Nucleus accumbens (tissue), 56 donors: ENCODE measurements around the gene C17orf100.
"Not testable (repeated sequence)": the region's sequence is repeated elsewhere in the genome, so short reads cannot be mapped to it uniquely, and the experiment has no call there.

Source experiments
- DNase-seq, 56 donors: peaks; one replicate each; lab custom pipeline; 2025; lab: John Stamatoyannopoulos, UW

Gene C17orf100

DNA sequence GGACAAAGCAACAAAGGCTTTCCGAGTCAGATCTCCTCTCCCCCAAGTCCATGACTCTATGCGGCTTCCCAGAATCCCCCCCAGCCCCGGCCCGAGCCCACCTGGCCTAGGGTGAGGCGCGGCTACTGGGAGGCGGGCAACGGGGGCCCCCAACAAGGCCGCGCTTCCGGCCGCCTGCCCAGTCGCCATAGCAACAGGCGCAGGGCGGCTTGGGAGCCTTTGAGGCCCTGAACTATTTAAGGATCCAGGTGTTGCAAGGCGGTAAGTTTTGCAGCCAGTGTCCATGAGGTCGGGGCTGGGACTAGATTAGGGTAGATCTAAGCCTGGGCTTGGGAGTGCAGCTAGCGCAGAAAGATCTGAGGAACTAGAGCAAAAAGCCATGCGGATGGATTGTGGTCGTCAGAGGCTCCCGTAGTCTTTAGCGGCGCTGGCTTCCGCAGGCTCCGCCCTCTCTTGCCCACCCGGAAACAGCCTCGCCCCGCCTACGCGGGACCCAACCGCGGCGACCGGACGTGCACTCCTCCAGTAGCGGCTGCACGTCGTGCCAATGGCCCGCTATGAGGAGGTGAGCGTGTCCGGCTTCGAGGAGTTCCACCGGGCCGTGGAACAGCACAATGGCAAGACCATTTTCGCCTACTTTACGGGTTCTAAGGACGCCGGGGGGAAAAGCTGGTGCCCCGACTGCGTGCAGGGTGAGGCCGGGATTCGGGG lies 10.9 kb upstream of the C17orf100 start, which contains the start of the genes KIAA0753 and TXNDC17:
TSS of gene KIAA0753 (minus strand) at position 176 of the 711 bp plus-strand sequence. CDS start 5,608 bp downstream, outside the sequence.
TSS of gene TXNDC17 (plus strand) at position 525 of the 711 bp plus-strand sequence. CDS start at position 548, 23 bp downstream.
- DNase-seq: peak in 55 of 56 donors; percentile 44 to 98 (median 85)

DNA sequence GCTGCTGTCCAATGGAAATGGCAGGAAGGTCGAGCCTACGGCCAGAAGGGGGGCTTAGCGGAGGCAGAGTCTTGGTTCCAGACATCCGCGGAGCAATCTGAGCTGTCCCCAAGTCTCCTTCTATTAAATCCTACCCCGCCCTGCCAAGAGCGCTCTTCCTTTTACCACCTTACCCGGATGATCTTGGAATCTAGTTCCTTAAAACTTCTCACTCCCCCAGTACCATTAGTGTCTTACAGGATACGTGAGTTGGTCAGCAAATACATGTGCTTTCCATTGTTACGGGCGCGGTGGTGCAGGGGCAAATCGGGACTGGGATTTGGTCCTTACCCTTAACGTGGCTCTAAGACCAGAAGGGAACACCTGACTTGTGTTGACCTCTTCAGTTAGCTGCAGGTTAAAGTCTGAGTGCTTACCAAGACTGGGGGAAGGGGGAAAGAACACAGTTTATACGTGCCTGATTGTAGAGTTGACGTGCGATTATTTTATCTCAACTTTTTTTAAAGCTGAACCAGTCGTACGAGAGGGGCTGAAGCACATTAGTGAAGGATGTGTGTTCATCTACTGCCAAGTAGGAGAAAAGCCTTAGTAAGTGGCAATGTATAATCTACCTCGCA lies 10.2 kb upstream of the C17orf100 start:
- DNase-seq: peak in 1 of 56 donors; percentile 64

DNA sequence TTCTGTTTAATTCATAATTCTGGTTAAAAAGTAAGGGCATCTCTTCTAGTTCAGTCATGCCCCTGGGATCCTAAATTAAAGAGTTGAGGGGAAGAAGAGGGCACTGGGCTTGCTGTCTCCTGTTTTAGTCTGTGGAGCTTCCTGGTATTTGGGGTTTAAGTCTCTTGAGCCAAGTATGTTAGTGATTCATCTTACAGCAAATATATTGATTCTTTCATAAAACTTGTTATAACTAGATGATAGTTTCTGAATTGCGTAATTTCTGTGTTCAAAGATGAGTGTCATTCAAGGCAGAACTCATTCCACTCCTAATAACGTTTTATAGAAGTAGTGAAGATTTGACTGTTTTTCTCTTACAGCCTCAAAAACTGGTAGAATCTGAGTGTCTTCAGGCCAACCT lies 9.0 kb upstream of the C17orf100 start:
- no peak for DNase-seq

DNA sequence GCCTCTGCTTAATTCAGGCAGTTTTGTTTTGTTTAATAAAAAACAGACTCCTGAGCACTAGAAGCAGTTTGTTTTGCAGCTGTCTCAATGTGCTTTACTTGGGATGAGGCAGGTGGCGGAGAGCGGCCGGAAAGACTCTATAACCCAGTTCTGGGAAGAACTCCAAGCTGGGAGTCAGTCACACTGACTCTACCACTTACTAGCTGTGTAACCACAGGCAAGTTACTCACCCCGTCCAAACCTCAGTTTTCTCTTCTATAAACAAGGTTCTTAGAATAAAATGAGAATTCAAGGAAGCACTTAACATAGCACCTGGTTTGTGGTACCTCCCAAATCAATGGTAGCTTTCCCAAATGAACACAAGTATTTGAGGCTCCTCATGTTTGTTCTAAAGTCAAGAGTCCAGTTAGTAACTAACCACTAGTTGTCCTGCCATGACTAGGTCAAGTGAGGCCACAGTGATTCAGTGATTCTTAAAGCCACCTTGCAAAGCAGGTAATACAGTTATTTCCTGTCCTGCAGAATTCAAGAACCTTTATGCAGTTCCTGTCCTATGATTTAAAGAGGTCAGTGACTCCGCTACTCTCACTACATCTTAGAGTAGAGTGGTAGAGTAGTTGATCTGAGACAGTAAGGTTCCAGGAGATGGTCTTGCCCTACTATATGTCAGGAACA lies 8.0 kb upstream of the C17orf100 start:
- no peak for DNase-seq

DNA sequence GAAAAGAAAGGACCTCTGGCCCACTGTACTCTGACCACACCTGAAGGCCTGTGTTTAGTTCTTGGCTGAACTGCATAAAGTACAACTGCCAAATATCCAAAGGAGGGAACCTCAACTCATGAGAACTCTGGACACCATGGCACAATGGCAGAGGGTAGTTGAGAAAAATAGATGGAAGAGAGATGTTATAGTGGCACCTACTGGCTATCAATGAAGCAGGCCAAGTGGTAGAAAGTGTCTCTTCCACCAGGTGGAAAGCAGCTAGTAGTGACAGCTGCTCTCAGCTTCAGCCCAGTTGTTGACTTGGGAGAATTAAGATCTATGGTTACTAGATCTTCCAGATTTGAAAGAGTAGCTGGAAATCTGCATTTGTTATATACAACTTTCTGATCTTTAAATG lies 3.4 kb upstream of the C17orf100 start:
- DNase-seq: no peak

DNA sequence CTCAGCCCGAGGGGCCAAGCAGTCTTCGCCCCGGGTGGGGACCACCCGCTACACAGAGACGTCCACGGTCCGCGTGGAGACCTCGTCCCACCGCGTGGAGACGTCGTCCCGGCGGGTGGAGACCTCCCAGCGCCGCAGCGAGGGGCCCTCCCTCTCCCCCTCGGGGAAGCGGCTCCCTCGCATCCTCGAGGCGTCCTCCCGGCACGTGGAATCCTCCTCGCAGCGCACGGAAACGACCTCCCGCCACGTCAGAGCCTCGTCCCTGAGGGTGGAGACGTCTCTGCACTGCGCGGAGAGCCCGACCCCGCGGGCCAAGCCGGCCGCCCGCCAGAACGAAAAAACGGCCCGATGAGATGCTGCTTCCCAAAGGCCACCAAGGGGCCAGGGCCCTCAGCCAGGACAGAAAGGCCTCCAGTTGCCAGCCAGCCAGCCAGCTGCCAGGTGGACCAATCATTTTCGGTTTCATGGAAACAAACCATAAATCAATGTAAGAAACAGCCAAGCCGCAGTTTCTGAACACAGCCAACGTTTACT lies 424 bp downstream of the C17orf100 start:
- peak in 5 of 56 donors; percentile 32 to 63 (median 49) for DNase-seq

DNA sequence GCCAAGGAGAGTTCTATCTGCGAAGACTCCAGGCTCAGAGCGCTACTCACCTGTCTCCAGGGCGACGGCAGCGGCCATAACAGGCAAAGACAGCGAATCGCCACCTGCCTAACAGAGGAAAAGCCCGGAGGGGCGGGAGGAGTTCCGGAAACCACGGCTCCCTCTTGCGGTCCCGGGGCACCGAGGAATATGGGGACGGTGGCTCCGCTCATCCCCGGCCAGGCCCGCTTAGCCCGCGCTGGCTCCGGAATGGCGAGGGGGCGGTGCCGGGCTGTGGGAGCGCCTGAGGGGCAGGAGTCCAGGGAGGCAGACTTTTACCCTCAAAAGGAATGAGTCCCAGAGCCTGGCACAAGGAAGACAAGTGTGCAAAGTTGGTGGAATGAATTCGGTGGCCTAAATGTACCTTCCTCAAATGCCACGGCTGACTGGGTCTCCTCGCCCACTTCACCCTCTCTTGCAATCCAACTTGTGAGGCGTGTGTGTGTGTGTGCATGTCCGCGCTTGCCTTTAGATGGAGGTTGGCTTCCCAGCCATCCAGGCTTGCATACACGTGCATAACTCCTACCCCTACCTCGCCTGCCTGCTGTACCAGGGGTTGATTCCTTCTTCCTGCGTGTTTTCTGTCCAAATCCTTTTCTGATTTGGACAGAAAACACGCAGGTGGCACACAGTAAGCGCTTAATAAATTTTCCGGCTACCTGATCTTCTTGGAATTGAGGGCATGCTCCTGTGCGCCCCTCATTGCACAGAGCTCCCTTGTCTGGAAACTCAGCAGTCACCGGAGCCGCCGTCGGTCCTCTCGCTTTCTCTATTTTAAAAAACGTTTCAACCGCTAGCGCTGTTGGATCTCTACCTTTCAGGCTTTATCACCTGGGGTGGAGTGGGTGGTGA lies 3.5 kb downstream of the C17orf100 start:
- DNase-seq: peak in 3 of 56 donors; percentile 25 to 61 (median 48)

DNA sequence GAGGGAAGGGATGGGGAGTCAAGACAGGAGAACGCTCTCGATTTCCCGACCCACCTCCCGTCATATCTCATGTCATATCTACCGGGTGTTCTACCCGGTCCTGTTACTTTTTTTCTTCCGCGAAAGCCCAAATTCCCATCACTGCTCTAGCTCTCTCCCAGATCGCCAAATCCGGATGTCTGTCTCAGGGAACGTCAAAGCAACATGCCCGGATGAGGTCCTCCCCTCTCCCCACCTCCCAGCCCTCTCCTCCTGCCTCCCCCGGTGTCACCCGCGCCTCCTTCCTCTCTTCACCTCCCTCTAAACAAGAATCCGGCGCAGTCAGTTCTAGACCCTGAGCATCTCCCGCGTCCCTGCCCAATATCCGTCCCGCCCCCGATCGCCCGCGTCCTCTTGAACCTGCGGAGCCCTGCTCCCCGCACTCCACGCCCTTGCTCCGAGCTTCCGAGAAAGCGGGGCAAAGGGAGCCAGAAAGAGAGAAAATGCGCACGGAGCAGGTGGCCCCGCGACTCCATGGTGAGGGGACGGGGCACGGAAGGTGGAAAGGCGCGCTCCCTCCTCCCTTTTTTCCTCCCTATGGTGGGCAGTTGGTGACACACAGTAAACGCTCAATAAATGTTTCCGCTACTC lies 4.3 kb downstream of the C17orf100 start:
- peak in 5 of 56 donors; percentile 20 to 55 (median 36) for DNase-seq

DNA sequence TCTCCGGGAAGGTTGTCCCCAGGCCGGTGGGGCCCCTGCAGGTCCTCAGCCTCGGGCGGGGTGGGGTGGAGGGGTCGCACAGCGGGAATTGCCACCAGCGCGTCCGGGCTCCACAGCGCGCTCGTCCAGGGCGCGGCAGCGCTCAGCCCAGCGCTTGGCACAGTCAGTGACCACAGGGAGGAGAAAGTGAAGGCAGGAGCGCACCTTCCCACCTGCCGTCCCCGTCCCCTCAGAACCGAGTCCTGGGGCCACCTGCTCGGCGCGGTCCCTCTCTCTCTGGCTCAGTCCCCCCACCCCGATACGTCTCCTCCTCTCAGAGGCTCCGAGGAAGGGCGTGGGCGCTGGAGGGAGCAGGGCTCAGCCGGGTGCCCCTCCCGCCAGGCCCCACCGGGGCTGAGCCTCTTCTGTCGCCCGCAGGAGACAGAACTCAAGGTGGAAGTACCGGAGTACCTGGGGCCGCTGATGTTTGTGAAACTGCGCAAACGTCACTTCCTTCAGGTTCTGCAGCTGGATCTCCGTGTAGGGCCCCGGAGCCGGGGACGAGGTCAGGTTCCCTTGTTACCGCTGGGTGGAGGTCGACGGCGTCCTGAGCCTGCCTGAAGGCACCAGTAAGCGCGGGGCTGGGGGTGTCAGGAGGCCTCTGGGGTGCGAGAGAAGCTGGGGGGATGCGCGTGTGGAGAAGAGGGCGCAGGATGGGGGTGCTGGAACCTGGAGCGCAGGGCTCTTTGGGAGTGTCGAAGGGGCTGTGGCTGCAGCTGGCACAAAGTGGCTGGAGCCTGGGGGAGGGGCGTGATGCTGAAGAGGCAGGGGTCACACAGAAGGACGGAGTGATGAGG lies 5.5 kb downstream of the C17orf100 start:
- peak in 11 of 56 donors; percentile 18 to 74 (median 29) for DNase-seq

DNA sequence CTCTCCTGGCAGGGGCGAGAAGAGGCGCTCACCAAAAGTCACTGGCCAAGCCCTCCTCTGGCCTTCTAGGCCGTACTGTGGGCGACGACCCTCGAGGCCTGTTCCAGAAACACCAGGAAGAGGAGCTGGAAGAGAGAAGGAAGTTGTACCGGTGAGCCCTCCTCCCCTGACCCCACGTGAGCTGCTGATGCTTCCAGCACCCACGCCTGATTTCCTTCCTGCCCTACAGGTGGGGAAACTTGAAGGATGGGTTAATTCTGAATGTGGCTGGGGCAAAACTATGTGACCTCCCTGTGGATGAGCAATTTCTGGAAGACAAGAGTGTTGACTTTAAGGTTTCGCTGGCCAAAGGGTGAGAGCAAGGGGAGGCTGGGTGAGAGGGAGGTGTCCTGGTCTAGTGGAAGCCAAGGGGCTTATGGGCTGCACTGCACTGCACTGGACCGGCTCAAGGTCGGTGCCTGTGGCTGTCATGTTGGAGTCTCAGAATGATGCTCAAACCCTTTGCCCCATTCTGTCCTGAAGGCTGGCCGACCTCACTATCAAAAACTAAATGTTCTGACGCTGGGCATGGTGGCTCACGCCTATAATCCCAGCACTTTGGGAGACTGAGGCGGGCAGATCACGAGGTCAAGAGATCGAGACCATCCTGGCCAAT lies 6.2 kb downstream of the C17orf100 start:
- peak in 2 of 56 donors; percentile 24 to 33 for DNase-seq

DNA sequence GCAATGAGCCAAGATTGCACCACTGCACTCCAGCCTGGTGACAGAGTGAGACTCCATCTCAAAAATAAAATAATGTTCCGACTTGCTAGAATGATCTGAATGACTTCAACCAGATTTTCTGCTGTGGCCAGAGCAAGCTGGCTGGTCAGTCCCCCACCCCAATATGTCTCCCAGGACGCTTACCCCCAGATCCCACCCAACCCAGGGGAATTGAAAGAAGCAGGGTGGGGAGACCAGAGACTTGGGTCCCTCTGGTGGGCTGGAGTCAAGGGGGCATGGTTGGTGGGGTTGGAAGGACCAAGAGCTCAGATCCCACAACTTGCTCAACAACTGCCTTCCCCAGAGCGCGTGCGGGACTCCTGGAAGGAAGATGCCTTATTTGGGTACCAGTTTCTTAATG lies 6.8 kb downstream of the C17orf100 start:
- not testable (repeated sequence) for DNase-seq

DNA sequence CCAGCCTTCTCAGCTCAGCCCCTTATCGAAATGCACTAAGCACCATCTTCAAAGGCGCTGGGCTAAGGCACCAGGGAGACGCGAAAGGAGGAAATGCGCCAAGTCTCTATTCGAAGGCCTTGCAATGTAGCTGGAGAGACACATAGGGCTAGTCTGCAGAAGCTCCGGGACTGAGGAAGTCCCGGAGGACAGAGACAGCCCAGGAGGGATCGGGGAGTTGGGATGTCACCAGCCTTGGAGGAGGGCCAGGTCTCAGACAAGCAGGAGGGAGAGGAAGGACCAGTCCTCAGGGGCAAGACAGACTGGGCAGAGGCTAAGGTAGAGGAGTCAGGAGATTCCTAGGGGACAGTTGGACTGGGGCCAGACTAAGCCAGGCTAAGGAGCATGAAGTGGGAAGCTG lies 8.5 kb downstream of the C17orf100 start:
- no peak for DNase-seq

DNA sequence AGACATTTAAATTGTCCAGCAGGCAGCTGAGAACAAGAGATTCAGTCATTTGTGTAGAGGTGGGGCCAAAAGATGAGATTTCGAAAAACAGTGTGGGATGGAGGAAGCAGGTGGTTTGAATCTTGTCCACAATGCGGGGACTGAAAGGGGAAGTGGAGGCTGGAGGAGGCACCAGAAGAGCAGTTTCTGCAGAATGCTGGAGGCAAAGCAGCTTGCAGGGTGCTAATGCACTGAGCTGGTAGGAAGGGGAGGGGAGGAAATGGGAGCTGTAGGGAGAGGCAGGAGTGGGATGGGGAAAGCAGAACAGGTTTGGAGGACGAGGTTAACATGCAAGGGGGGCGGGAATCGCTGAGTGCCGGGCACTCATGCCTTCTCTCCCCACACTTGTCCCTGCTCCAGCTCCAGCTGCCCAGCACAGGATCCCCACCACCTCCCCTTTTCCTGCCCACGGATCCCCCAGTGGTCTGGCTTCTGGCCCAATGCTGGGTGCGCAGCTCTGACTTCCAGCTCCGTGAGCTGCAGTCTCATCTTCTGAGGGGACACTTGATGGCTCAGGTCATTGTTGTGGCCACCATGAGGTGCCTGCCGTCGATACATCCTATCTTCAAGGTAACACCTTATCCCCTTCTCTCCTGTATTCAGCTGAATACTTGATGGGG lies 9.4 kb downstream of the C17orf100 start:
- peak in 4 of 56 donors; percentile 11 to 31 (median 22) for DNase-seq

DNA sequence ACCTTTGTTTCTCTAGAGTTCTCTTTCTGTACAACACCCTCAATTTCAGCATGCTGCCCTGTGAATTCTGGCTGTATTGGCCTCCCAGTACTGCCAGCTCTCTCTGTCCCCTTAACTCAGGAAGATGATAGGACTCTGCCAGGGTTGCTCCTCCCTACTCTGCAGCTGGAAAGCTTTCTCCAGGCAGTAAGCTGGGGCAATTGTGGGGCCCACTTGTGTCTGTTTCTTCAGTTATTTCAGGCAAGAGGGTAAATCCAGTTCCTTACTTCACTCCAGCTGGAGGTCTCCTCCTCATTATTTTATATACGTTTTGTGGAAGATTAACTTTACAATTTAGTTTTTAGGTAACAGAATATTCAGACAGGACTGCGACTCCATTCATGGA lies 9.9 kb downstream of the C17orf100 start:
- no peak for DNase-seq

DNA sequence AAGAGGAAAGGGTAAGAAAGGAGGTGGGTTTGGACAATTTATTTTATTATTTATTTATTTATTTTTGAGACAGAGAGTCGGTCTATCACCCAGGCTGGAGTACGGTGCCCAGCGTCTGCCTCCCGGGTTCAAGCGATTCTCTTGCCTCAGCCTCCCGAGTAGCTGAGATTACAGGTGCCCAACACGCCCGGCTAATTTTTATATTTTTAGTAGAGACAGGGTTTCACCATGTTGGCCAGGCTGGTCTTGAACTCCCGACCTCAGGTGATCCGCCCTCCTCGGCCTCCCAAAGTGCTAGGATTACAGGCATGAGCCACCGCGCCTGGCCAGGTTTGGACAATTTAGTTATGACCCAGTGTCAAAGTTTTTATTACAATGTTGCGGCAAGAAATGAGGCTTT lies 11.6 kb downstream of the C17orf100 start:
- DNase-seq: not testable (repeated sequence)

DNA sequence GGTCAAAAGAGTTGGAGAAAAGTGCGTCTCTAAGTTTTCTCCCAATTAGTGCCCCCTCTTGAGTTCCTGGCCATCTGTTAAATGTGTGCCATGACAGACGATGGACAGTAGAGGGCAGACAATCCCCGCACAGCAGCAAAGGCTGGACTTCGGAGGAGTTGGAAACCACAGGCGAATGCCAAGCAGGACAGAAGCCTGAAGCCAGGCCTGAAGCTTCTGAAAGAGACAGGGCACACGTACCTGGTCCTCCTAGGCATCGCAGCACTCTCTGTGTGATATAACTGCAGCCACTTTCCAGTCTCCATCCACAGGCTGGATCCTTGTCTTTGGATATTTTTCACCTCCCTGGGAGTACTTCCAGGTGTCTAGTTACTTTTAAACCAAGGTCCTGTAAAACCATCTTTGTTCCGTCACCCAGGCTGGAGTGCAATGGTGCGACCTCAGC lies 14.5 kb downstream of the C17orf100 start:
- DNase-seq: peak in 44 of 56 donors; percentile 8 to 83 (median 42)

DNA sequence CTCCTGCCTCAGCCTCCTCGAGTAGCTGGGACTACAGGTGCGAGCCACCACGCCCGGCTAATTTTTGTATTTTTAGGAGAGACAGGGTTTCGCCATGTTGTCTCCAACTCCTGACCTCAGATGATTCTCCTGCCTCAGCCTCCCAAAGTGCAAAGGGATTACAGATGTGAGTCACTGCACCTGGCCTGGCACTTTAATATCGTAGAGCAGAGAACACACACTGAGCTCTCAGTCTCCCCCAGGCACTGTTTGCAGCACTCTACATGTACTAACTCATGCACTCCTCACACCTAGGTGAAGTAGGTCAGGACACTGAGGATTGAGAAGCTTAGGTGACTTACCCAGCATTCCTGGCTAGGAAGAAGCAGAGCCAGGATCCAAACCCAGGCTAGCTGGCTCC lies 15.0 kb downstream of the C17orf100 start:
- DNase-seq: no peak
